ENCODE data around the gene YIF1A.

GRCh38 chr11:66287889-66288670 lies 863 bp downstream of the YIF1A start:
- no peak for TF ChIP-seq BHLHE40 (IDR thresholded peaks at IDR 0.05; ENCODE audit: low read depth, low read length)
- TF ChIP-seq RNF2 (IDR thresholded peaks at IDR 0.05; ENCODE audit: borderline replicate concordance, low read depth), result no peak
- no peak for TF ChIP-seq JUN (IDR thresholded peaks at IDR 0.05)
- TF ChIP-seq CTCF (IDR thresholded peaks at IDR 0.05), result no peak
- TF ChIP-seq BCL3 (IDR thresholded peaks at IDR 0.05), result no peak
- TF ChIP-seq GATA3 (IDR thresholded peaks at IDR 0.05; ENCODE audit: borderline replicate concordance), result no peak
- TF ChIP-seq POLR2A (IDR thresholded peaks at IDR 0.05; ENCODE audit: low read length), result no peak
- TF ChIP-seq MYC (IDR thresholded peaks at IDR 0.05; ENCODE audit: borderline replicate concordance, low read length), result no peak
- no peak for TF ChIP-seq CEBPB (IDR thresholded peaks at IDR 0.05)
- TF ChIP-seq CBX8 (IDR thresholded peaks at IDR 0.05), result no peak
- TF ChIP-seq REST (IDR thresholded peaks at IDR 0.05), result no peak
- no peak for TF ChIP-seq USF2 (IDR thresholded peaks at IDR 0.05)
